Measurements from ENCODE around the gene SLC20A1.

- no peak for TF ChIP-seq POLR2A (IDR thresholded peaks at IDR 0.05)
- TF ChIP-seq CTCF (IDR thresholded peaks at IDR 0.05) = no peak
These were observed 54.4 kb downstream of the SLC20A1 start for GRCh38 chr2:112699984-112700667.
